ENCODE results near the gene APOB.

APOB gene

GRCh38 chr2:21014364-21015280 is 29.3 kb downstream of the APOB start:
- DNase-seq, result no peak

- DNase-seq, result no peak
Observed at GRCh38 chr2:21013043-21013816, 30.6 kb downstream of the APOB start.

DNA sequence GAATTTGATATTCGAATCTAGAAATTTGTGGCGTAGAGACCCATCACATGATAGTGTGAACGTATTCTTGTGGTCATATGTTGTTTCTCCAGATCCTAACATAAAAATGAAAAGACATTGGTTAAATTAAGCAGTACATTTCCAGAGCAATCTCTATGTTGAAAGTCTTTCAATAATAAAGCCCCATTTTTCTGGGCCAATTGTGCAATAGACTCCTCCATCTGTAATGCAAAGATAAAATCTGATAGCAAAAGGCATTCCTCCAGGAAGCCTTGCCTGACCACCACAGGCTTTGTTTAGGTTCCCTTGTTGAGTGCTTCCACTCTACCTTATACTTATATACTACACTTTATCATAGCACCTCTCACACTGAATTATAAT is 31.3 kb downstream of the APOB start:
- DNase-seq, result no peak

- no peak for DNase-seq
Observed at GRCh38 chr2:21011876-21012556, 31.9 kb downstream of the APOB start.

DNA sequence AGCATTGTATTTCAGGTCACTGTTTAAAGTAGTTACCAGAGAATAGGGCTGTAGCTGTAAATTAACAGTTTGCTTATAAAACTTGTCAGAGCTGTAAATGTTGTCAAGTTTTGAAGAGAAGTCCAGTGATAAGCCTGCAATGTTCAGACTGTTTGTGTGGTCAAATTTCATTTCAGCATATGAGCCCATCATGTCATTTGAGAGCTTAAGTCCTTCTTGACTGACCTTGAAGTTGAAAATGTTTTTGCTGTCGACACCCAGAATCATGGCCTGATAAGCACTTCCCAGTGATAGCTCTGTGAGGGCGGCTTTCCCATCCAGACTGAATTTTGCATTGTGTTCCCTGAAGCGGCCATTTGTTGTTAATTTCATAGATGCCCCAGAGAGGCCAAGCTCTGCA is 32.4 kb downstream of the APOB start:
- no peak for DNase-seq

- no peak for DNase-seq
Observed at GRCh38 chr2:21010813-21011439, 32.9 kb downstream of the APOB start.

DNA sequence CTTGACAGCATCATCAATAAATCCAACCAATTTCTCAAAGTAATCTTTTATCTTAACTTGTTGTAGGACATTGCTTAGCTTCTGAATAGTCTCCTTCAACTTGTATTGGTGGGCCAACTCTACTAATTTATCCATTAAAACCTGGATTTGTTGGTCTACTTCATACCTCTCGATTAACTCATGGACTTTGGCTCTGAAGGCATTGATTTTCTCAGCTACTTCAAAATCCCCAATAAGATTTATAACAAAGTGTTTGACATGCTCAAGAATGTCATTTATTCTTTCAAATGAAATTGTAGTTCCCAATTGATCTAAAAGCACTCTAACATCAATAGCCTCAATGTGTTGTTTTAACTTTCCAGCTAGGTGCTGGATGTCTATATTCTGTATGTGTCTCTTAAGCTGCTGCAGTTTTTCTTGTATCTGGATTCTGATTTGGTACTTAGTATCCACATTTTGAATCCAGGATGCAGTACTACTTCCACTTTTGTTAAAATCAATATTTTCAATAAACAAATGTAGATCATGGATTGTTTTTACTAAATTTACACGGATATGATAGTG is 34.1 kb downstream of the APOB start:
- DNase-seq, result no peak

DNA sequence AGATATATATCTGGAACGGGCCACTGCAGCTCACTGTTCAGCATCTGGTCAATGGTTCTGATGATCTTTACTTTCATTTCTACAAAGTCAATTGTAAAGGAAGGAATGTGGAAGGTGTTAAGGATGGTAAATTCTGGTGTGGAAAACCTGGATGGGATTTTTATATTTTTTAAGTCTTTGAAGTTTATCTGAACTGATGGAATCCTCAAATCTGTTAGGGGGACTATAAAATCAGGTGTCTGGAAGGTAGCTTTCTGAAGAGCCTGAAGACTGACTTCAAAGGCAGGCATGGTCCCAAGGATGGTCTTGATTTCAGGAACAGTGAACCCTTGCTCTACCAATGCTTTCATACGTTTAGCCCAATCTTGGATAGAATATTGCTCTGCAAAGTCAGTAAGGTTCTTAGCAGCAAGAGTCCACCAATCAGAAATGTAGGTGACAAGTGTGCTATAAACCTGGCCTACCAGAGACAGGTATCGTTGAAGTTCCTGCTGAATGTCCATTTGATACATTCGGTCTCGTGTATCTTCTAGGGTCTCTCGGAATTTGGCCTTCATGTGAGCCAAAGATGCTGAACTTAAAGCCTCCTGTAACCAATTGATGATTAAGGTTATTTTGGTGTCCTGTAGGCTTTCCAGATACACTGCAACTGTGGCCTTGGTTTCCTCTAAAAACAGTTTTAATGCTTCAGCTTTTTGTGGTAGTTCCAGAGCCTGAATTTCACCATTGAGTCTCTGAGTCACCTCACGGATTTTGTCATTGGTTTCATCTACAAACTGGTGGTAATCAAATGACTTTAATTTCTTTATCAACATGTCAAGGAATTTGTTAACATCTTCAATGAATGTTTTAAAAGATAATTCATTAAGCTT is 34.8 kb downstream of the APOB start:
- no peak for DNase-seq

GRCh38 chr2:21008014-21008789 is 35.7 kb downstream of the APOB start:
- no peak for DNase-seq

GRCh38 chr2:21007129-21008013 is 36.5 kb downstream of the APOB start:
- no peak for DNase-seq

DNA sequence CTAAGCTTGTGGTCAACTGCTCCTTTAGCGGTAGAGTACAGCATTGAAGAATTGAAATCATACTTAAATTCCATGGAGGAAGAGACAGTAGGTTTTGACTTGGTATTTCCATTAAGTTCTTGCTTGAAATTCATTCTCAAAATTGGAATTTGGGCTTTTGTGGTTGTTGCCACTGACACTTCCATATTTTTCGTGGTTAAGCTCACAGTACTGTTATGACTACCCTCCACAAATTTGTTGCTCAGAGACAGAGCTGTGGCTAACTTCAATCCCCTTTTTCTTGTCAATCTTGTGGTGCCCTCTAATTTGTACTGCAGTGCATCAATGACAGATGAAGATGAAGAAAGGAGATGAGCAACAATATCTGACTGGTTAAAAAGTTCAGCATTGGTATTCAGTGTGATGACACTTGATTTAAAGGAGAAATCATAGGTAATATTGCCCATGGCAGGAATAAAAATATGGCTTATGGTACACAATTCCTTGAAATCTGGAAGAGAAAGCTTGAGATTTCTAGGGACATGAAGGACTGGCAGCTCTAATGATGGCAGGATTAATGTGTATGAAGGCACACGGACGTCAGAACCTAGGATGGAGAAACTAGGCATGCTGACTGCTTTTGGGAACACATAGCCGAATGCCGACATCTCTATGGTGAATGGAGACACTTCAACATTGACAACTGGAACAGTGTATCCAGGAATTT is 37.3 kb downstream of the APOB start:
- no peak for DNase-seq

- no peak for DNase-seq
Observed at GRCh38 chr2:21005700-21006422, 38.0 kb downstream of the APOB start.

DNA sequence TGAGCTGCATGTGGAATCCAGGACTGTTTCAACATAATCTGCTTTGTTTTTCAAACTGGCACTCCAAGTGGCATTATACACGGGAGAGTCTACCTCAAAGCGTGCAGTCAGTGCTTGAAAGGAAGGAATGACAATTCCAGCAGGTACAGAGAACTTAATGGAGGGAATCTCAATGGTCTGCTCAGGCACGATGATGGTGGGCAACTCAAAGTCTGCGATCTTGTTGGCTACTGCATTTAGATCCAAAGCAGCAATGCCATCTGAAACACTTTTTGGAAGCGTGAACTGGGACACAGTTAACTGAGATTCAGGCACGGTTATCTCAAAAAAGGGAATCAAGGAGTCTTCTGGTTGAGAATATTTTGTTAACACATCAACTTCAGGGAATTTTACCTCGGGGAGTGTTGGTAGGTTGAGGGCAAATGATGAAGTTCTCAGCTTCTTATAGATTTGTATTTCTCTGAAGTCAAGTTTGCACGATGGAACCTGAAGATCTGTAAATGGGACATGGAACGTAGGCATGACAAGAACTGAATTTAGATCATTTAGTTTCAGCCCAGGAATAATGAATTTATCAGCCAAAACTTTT is 38.7 kb downstream of the APOB start:
- no peak for DNase-seq

DNA sequence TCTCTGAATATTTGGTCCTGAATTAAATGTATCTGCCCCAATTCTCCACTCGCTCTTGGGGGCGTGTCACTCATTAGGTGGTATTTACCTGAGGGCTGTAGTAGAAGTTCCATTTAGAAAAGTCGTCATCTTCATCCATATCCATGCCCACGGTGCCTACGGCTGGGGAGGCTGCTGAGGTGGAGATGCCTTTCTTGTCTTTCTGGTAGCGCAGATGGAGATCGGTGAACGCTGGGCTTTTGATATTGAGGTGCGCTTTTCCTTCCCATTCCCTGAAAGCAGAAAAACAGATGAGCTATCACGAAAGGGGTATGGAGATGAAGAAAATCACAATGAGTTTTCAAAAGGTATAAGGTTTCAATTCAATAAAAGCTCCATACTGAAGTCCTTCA is 39.7 kb downstream of the APOB start:
- DNase-seq, result no peak

DNA sequence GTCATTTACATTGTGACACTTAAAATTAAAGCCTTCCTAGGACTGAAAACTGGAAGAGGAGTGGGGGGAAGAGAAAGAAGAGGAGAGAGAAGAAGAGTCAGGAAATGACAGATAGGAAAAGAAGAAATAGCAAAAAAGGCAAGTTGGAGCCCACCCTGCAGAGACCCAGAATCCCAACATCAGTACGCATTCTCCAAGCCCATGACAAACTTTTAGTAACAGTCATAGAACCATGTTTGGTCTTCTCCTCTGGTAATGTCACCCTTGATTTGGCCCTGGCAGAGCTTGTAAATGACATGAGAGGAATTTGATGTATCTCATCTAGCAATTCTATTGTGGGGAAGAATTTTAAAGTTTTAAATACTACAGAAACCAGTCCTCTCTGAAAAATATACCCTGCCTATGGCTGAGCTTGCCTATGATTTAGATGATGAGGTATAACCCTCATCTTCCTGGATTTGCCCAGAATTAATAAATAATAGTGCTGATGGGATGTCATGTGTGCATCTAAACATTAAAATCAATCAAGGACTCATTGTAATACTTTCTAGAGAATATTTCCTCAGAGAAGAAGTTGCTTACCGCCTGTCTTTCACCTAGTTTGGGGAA is 40.2 kb downstream of the APOB start:
- DNase-seq, result no peak

- DNase-seq, result no peak
Observed at GRCh38 chr2:21002814-21003192, 41.1 kb downstream of the APOB start.

GRCh38 chr2:21001988-21002813 is 41.7 kb downstream of the APOB start:
- DNase-seq, result no peak

Measured in right hindlimb (tissue), 1 donor.